Left lobe of liver (tissue), 2 donors: Measurements from ENCODE around the gene LRMDA. TPM values are rescaled to one million over a fixed set of nuclear protein-coding genes. Genes with fewer than 3 reads are reported as not detected.

Source experiments
- ATAC-seq: fragments of 200-7000 bp; cut with Tn5 transposase; one replicate; pipeline ENCODE4 v1.9.1; 2020; ENCODE audit warnings: mild to moderate bottlenecking, moderate library complexity
- DNase-seq: peaks from one replicate; pipeline ENCODE4 v3.0.0-alpha.2; 2020; ENCODE audit warnings: low spot score
- total RNA-seq: library from RNA; stranded (reverse); gene quantifications from one replicate; pipeline ENCODE4 v1.2.1, GENCODE V29; 2021
- donor health status: DM: no; HTN: no; CAD: no; lungs with moderate emphysema.
- donor health status: DM: no; HTN: yes; CAD: no.

Gene LRMDA
- total RNA-seq, 1 donor from 2014 or later, result 9.1 TPM

GRCh38 chr10:75443362-75443761 is 11.9 kb downstream of the LRMDA start:
- DNase-seq (no peak), ATAC-seq (no peak)

- ATAC-seq, result no peak
- DNase-seq, result no peak
Measured at GRCh38 chr10:75444781-75445386, 13.5 kb downstream of the LRMDA start.

- ATAC-seq, result no peak
- no peak for DNase-seq
Measured at GRCh38 chr10:75446508-75446907, 15.1 kb downstream of the LRMDA start.

- DNase-seq (no peak), ATAC-seq (no peak)
Measured at GRCh38 chr10:75448166-75448565, 16.7 kb downstream of the LRMDA start.

GRCh38 chr10:75449382-75450074 is 18.1 kb downstream of the LRMDA start:
- no peak for ATAC-seq
- no peak for DNase-seq

- ATAC-seq, result no peak
- DNase-seq, result no peak
Measured at GRCh38 chr10:75450075-75450445, 18.6 kb downstream of the LRMDA start.

GRCh38 chr10:75450644-75451640 is 19.5 kb downstream of the LRMDA start:
- DNase-seq (no peak), ATAC-seq (no peak)

- no peak for ATAC-seq
- no peak for DNase-seq
Measured at GRCh38 chr10:75451831-75452230, 20.4 kb downstream of the LRMDA start.

GRCh38 chr10:75452997-75453396 is 21.6 kb downstream of the LRMDA start:
- no peak for ATAC-seq

GRCh38 chr10:75456122-75456521 is 24.7 kb downstream of the LRMDA start:
- no peak for DNase-seq
- ATAC-seq, result no peak

More at GRCh38 chr10:75452997-75453396, 21.6 kb downstream of the LRMDA start:
- no peak for DNase-seq

GRCh38 chr10:75460059-75460458 is 28.6 kb downstream of the LRMDA start:
- no peak for ATAC-seq

GRCh38 chr10:75461672-75462649 is 30.5 kb downstream of the LRMDA start:
- ATAC-seq (no peak), DNase-seq (no peak)

More at GRCh38 chr10:75460059-75460458, 28.6 kb downstream of the LRMDA start:
- DNase-seq, result no peak

GRCh38 chr10:75462865-75463264 is 31.4 kb downstream of the LRMDA start:
- ATAC-seq (no peak), DNase-seq (no peak)

GRCh38 chr10:75464478-75465449 is 33.3 kb downstream of the LRMDA start:
- no peak for ATAC-seq
- DNase-seq, result no peak

GRCh38 chr10:75465450-75465827 is 34.0 kb downstream of the LRMDA start:
- ATAC-seq (no peak), DNase-seq (no peak)

- no peak for ATAC-seq
- no peak for DNase-seq
Measured at GRCh38 chr10:75466001-75466400, 34.6 kb downstream of the LRMDA start.

GRCh38 chr10:75466886-75467285 is 35.5 kb downstream of the LRMDA start:
- ATAC-seq, result no peak
- DNase-seq, result no peak

GRCh38 chr10:75468612-75469005 is 37.2 kb downstream of the LRMDA start:
- ATAC-seq (no peak), DNase-seq (no peak)

GRCh38 chr10:75469006-75469616 is 37.7 kb downstream of the LRMDA start:
- no peak for ATAC-seq
- DNase-seq, result no peak
